ENCODE data around the gene NMU.

DNA sequence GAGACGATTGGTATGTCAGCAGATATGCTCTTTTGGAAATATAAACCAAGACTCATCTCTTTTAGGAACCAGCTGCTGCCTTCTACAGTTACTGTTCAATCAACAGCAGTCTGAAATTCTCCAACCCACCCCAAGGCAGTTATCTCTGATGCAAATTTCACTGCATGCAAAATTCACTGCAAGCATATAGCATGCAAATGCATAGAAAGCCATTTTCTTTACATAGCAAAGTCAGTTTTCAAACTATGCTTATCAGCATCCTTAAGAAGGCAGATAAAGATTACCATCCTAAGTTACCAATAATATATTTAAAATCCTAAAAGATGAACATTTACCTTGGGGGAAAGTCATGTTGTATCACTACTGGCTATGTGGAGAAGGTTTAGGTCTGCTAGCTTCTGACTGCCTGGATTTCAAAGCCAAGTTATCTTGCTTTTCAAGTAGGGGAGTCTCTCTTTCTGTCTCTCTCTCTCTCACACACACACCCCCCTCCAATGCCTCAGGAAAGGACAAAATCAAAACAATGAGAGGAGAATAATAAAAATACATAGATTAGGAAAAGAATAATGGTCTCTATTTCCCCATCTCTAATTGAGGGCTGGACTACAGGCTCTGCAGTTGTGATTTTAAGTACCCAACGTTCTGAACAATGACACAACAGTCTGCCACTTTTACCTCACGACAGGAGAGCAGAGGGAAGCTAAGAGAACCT, 1.5 kb downstream of the NMU start:
- TF ChIP-seq, protein P1, sequence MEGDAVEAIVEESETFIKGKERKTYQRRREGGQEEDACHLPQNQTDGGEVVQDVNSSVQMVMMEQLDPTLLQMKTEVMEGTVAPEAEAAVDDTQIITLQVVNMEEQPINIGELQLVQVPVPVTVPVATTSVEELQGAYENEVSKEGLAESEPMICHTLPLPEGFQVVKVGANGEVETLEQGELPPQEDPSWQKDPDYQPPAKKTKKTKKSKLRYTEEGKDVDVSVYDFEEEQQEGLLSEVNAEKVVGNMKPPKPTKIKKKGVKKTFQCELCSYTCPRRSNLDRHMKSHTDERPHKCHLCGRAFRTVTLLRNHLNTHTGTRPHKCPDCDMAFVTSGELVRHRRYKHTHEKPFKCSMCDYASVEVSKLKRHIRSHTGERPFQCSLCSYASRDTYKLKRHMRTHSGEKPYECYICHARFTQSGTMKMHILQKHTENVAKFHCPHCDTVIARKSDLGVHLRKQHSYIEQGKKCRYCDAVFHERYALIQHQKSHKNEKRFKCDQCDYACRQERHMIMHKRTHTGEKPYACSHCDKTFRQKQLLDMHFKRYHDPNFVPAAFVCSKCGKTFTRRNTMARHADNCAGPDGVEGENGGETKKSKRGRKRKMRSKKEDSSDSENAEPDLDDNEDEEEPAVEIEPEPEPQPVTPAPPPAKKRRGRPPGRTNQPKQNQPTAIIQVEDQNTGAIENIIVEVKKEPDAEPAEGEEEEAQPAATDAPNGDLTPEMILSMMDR (tag by site-specific recombination; IDR thresholded peaks at IDR 0.05), result no peak
- no peak for TF ChIP-seq ZNF768 (tag by site-specific recombination; IDR thresholded peaks at IDR 0.05)
- no peak for TF ChIP-seq KLF1 (tag by site-specific recombination; IDR thresholded peaks at IDR 0.05)
- TF ChIP-seq ZNF133 (tag by site-specific recombination; IDR thresholded peaks at IDR 0.05), result no peak
- no peak for TF ChIP-seq ZNF292 (tag by site-specific recombination; IDR thresholded peaks at IDR 0.05; ENCODE audit: borderline replicate concordance, low read depth)
- no peak for TF ChIP-seq SCRT1 (tag by site-specific recombination; IDR thresholded peaks at IDR 0.05; ENCODE audit: borderline replicate concordance)
- TF ChIP-seq ZNF416 (tag by site-specific recombination; IDR thresholded peaks at IDR 0.05), result no peak
- TF ChIP-seq, protein P2, sequence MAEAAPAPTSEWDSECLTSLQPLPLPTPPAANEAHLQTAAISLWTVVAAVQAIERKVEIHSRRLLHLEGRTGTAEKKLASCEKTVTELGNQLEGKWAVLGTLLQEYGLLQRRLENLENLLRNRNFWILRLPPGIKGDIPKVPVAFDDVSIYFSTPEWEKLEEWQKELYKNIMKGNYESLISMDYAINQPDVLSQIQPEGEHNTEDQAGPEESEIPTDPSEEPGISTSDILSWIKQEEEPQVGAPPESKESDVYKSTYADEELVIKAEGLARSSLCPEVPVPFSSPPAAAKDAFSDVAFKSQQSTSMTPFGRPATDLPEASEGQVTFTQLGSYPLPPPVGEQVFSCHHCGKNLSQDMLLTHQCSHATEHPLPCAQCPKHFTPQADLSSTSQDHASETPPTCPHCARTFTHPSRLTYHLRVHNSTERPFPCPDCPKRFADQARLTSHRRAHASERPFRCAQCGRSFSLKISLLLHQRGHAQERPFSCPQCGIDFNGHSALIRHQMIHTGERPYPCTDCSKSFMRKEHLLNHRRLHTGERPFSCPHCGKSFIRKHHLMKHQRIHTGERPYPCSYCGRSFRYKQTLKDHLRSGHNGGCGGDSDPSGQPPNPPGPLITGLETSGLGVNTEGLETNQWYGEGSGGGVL (tag by site-specific recombination; IDR thresholded peaks at IDR 0.05), result no peak
- no peak for TF ChIP-seq ZBTB7A (tag by site-specific recombination; IDR thresholded peaks at IDR 0.05; ENCODE audit: low read depth)
- TF ChIP-seq, protein P3, sequence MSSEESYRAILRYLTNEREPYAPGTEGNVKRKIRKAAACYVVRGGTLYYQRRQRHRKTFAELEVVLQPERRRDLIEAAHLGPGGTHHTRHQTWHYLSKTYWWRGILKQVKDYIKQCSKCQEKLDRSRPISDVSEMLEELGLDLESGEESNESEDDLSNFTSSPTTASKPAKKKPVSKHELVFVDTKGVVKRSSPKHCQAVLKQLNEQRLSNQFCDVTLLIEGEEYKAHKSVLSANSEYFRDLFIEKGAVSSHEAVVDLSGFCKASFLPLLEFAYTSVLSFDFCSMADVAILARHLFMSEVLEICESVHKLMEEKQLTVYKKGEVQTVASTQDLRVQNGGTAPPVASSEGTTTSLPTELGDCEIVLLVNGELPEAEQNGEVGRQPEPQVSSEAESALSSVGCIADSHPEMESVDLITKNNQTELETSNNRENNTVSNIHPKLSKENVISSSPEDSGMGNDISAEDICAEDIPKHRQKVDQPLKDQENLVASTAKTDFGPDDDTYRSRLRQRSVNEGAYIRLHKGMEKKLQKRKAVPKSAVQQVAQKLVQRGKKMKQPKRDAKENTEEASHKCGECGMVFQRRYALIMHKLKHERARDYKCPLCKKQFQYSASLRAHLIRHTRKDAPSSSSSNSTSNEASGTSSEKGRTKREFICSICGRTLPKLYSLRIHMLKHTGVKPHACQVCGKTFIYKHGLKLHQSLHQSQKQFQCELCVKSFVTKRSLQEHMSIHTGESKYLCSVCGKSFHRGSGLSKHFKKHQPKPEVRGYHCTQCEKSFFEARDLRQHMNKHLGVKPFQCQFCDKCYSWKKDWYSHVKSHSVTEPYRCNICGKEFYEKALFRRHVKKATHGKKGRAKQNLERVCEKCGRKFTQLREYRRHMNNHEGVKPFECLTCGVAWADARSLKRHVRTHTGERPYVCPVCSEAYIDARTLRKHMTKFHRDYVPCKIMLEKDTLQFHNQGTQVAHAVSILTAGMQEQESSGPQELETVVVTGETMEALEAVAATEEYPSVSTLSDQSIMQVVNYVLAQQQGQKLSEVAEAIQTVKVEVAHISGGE (tag by site-specific recombination; conservative IDR thresholded peaks at IDR 0.05; ENCODE audit: low read depth), result no peak
- TF ChIP-seq SETDB1 (IDR thresholded peaks at IDR 0.05; ENCODE audit: insufficient read length, low read length), result no peak
- TF ChIP-seq, protein P4, sequence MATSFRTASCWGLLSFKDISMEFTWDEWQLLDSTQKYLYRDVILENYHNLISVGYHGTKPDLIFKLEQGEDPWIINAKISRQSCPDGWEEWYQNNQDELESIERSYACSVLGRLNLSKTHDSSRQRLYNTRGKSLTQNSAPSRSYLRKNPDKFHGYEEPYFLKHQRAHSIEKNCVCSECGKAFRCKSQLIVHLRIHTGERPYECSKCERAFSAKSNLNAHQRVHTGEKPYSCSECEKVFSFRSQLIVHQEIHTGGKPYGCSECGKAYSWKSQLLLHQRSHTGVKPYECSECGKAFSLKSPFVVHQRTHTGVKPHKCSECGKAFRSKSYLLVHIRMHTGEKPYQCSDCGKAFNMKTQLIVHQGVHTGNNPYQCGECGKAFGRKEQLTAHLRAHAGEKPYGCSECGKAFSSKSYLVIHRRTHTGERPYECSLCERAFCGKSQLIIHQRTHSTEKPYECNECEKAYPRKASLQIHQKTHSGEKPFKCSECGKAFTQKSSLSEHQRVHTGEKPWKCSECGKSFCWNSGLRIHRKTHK (tag by site-specific recombination; IDR thresholded peaks at IDR 0.05), result no peak
- TF ChIP-seq WT1 (tag by site-specific recombination; IDR thresholded peaks at IDR 0.05), result no peak
- TF ChIP-seq ZNF341 (tag by site-specific recombination; IDR thresholded peaks at IDR 0.05; ENCODE audit: low read depth), result no peak
